ENCODE data around the gene BSCL2. TPM values are rescaled to one million over a fixed set of nuclear protein-coding genes. Genes with fewer than 3 reads are reported as not detected.

The BSCL2 gene
- total RNA-seq, 3 donors from 2014 or later, result 40.2 to 58.4 (median 54.1) TPM

DNA sequence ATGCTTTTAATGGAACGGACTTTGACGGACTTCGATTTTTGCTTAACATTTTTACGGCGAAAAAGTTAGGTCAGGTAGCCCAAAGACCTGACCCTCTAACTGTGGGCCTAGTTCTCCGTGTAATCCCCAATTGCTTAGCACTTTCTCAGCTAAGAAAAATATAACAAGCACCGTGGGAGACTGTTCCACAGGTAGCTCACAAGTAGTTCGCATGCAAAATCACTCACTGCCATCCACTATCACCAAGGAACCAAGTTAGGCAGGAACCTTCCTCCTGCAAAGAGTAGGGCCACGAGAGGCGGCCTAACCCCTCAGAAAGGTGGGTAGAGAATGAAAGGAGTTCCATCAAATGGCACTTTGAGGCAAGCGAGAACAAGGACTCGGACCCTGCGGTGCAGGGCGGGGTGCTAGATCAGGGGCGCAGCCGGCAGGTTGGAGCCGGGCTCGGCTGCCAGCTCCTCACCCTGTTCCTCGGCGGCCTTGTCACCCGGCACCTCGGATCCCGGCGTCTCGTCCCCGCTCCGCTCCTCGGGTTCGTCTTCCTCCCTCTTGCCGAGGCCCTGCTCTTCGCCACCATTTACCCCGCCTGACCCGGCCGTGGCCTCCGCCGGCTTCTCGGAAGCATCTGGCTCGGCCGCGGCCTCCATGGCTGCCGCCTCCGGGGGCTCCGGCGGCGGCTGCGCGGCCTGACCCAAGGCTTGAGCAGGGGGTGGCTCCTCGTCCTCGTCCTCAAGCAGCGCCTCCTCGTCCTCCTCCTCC lies 19.1 kb upstream of the BSCL2 start:
- H3K4me1 ChIP-seq, result peaks cover 3 to 18% of the 10 kb centered on the region in 2 donors
- no peak for DNase-seq (ENCODE audit: low spot score in 2 of 2)

DNA sequence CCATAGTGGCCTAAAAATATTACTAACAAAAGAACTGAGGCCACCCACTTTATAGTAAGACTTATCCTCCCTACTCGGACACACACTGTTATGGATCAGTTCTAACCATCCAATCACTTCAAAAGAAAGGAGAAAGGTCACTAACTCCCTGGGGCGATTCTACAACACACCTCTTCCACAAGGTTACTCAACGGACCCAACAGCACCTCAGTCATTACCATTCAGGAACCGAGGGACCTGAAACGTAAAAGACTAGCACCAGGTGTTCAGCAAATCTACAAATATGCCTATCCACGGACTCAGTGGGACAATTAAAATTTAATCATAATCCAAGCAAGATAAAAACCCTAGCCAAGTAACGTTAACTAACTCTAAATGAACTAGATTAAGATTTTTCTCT lies 18.4 kb upstream of the BSCL2 start:
- H3K9me3 ChIP-seq, result no peaks in the 10 kb centered on the region
- TF ChIP-seq POLR2A (IDR thresholded peaks at IDR 0.05) (no peak), POLR2AphosphoS5 (IDR thresholded peaks at IDR 0.05) (no peak)
- TF ChIP-seq, protein P1, sequence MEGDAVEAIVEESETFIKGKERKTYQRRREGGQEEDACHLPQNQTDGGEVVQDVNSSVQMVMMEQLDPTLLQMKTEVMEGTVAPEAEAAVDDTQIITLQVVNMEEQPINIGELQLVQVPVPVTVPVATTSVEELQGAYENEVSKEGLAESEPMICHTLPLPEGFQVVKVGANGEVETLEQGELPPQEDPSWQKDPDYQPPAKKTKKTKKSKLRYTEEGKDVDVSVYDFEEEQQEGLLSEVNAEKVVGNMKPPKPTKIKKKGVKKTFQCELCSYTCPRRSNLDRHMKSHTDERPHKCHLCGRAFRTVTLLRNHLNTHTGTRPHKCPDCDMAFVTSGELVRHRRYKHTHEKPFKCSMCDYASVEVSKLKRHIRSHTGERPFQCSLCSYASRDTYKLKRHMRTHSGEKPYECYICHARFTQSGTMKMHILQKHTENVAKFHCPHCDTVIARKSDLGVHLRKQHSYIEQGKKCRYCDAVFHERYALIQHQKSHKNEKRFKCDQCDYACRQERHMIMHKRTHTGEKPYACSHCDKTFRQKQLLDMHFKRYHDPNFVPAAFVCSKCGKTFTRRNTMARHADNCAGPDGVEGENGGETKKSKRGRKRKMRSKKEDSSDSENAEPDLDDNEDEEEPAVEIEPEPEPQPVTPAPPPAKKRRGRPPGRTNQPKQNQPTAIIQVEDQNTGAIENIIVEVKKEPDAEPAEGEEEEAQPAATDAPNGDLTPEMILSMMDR (IDR thresholded peaks at IDR 0.05), result no peak
- no peak for DNase-seq (ENCODE audit: low spot score in 2 of 2)
- H3K27me3 ChIP-seq, result no peaks in the 10 kb centered on the region
- H3K36me3 ChIP-seq, result peaks cover 10% of the 10 kb centered on the region
- H3K4me3 ChIP-seq, result peak overlapping the region; percentile 86 to 98 (median 92)
- intact Hi-C loops (cut with DNase I; ENCODE audit: low total_unique reads), result no loop called here
- H3K4me1 ChIP-seq, result peaks cover 3 to 18% of the 10 kb centered on the region in 2 donors
- H3K27ac ChIP-seq, result peak overlapping the region; percentile 93 to 97

More for the DNA sequence above, 19.1 kb upstream of the BSCL2 start:
- intact Hi-C loops (cut with DNase I; ENCODE audit: low total_unique reads), result no loop called here
- TF ChIP-seq POLR2A (IDR thresholded peaks at IDR 0.05), result no peak
- TF ChIP-seq POLR2AphosphoS5 (IDR thresholded peaks at IDR 0.05), result no peak
- TF ChIP-seq, protein P1 (IDR thresholded peaks at IDR 0.05), result no peak
- Histone ChIP-seq H3K36me3 (peaks cover 5% of the 10 kb centered on the region), H3K27me3 (no peaks in the 10 kb centered on the region), H3K27ac (peak overlapping the region; percentile 93 to 97), H3K4me3 (peak overlapping the region; percentile 86 to 98 (median 92)), H3K9me3 (no peaks in the 10 kb centered on the region)

DNA sequence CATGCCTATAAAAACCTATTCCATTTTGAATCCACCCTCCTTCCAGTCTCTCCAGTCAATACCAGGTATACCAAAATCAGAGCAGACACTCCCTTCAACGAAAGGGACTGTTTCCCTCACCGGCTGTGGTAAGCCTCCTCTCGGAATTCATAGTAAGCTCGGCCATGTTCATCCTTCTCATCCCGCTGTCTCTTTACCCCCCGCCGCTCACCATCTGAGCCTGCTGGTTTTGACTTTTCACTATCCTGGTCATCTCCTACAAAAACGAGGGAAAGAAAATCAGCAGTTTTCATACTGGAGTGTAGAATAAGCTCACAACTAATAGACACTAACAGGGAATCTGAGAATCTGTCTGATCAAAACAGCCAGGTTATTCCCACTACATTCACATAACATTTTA lies 16.9 kb upstream of the BSCL2 start:
- no peak for DNase-seq (ENCODE audit: low spot score in 2 of 2)
- Histone ChIP-seq H3K9me3 (no peaks in the 10 kb centered on the region), H3K4me1 (peaks cover 0 to 9% of the 10 kb centered on the region in 2 donors), H3K36me3 (peaks cover 10% of the 10 kb centered on the region), H3K27me3 (no peaks in the 10 kb centered on the region), H3K4me3 (peak overlapping the region in 2 of 3 donors; percentile 86 to 98), H3K27ac (peak overlapping the region in 1 of 2 donors; percentile 2)
- TF ChIP-seq POLR2A (IDR thresholded peaks at IDR 0.05), result no peak
- TF ChIP-seq, protein P1 (IDR thresholded peaks at IDR 0.05), result no peak
- TF ChIP-seq POLR2AphosphoS5 (IDR thresholded peaks at IDR 0.05), result no peak
- intact Hi-C loops (cut with DNase I; ENCODE audit: low total_unique reads), result no loop called here

DNA sequence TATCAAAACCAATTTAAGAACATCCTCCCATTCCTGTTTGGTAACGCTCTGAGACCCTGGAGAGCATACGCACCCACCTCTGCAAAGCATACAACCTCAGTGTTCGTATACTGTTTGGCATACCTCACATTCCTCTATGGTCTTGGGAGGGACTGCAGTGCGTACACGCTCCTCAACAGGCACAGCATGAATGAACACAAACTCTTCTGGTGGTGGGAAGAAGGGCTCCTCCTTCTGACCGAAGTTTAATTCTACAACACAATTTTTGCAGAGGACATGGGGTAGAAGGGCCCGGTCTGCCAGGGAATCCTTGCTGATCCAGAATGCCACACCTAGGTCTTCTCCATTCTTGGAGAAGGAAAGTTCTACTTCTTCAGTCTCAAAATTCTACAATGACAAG lies 14.8 kb upstream of the BSCL2 start:
- Histone ChIP-seq H3K27me3 (no peaks in the 10 kb centered on the region), H3K4me3 (no peak overlapping the region), H3K9me3 (no peaks in the 10 kb centered on the region), H3K27ac (no peak overlapping the region), H3K36me3 (peaks cover 10% of the 10 kb centered on the region), H3K4me1 (peaks cover 0 to 9% of the 10 kb centered on the region in 2 donors)
- intact Hi-C loops (cut with DNase I; ENCODE audit: low total_unique reads), result no loop called here
- DNase-seq (ENCODE audit: low spot score in 2 of 2), result no peak
- TF ChIP-seq POLR2A (IDR thresholded peaks at IDR 0.05), result no peak
- no peak for TF ChIP-seq POLR2AphosphoS5 (IDR thresholded peaks at IDR 0.05)
- TF ChIP-seq, protein P1 (IDR thresholded peaks at IDR 0.05), result no peak

DNA sequence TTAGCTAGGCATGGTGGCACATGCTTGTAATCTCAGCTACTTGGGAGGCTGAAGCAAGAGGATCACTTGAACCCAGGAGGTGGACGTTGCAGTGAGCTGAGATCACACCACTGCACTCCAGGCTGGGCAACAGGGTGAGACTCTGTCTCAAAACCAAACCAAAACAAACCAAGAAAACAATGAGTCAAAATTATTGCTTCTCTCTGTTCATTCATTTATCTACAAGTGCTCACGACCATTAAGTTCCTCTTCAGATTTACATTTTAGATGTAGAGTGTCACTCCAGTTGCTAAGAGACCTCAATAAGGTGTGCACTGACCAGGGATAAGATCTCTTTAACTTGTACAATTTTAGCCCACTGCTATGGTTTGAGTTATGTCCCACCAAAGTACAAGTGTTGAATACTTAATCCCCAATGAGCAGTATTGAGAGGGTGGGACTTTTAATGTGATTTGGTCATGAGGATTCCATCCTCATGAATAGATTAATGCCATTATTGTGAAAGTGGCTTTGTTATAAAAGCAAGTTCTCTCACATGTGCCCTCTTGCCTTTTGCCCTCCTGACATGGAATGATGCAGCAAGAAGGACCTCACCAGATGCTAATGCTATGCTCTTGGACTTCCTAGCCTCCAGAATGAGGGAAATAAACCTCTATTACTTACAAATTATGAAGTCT lies 12.2 kb upstream of the BSCL2 start:
- no peaks in the 10 kb centered on the region for H3K27me3 ChIP-seq
- peaks cover 10% of the 10 kb centered on the region for H3K36me3 ChIP-seq
- no peak for TF ChIP-seq POLR2A (IDR thresholded peaks at IDR 0.05)
- TF ChIP-seq, protein P1 (IDR thresholded peaks at IDR 0.05), result no peak
- no peak for TF ChIP-seq POLR2AphosphoS5 (IDR thresholded peaks at IDR 0.05)
- peaks cover 0 to 18% of the 10 kb centered on the region in 2 donors for H3K4me1 ChIP-seq
- no peaks in the 10 kb centered on the region for H3K9me3 ChIP-seq
- intact Hi-C loops (cut with DNase I; ENCODE audit: low total_unique reads), result no loop called here
- H3K27ac ChIP-seq, result peak overlapping the region in 1 of 2 donors; percentile 6
- no peak for DNase-seq (ENCODE audit: low spot score in 2 of 2)
- no peak overlapping the region for H3K4me3 ChIP-seq

All from breast epithelium (tissue), 4 donors.